ENCODE data around the gene PCBD1.

PCBD1 gene

GRCh38 chr10:70840836-70841235 lies 47.5 kb downstream of the PCBD1 start:
- no peaks in the 10 kb centered on the region for H3K27me3 ChIP-seq
- no peak for DNase-seq
- peaks cover 16% of the 10 kb centered on the region for H3K36me3 ChIP-seq
- no peak overlapping the region for H3K4me3 ChIP-seq (ENCODE audit: low read depth, low read length)
- peaks cover 13% of the 10 kb centered on the region; the same call in 1 of the 2 replicates for H3K4me1 ChIP-seq
- no peaks in the 10 kb centered on the region; the same call in 1 of the 2 replicates for H3K9me3 ChIP-seq
- TF ChIP-seq, protein P1, sequence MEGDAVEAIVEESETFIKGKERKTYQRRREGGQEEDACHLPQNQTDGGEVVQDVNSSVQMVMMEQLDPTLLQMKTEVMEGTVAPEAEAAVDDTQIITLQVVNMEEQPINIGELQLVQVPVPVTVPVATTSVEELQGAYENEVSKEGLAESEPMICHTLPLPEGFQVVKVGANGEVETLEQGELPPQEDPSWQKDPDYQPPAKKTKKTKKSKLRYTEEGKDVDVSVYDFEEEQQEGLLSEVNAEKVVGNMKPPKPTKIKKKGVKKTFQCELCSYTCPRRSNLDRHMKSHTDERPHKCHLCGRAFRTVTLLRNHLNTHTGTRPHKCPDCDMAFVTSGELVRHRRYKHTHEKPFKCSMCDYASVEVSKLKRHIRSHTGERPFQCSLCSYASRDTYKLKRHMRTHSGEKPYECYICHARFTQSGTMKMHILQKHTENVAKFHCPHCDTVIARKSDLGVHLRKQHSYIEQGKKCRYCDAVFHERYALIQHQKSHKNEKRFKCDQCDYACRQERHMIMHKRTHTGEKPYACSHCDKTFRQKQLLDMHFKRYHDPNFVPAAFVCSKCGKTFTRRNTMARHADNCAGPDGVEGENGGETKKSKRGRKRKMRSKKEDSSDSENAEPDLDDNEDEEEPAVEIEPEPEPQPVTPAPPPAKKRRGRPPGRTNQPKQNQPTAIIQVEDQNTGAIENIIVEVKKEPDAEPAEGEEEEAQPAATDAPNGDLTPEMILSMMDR (IDR thresholded peaks at IDR 0.05; ENCODE audit: low read depth, low read length): no peak

GRCh38 chr10:70838270-70838805 lies 50.0 kb downstream of the PCBD1 start:
- no peak for DNase-seq
- TF ChIP-seq, protein P1 (IDR thresholded peaks at IDR 0.05; ENCODE audit: low read depth, low read length): no peak

GRCh38 chr10:70837660-70838059 lies 50.7 kb downstream of the PCBD1 start:
- peaks cover 9% of the 10 kb centered on the region for H3K4me1 ChIP-seq
- no peak for DNase-seq
- no peaks in the 10 kb centered on the region; the same call in 1 of the 2 replicates for H3K9me3 ChIP-seq
- TF ChIP-seq, protein P1 (IDR thresholded peaks at IDR 0.05; ENCODE audit: low read depth, low read length): no peak
- H3K36me3 ChIP-seq: peaks cover 4% of the 10 kb centered on the region
- no peaks in the 10 kb centered on the region for H3K27me3 ChIP-seq
- no peak overlapping the region for H3K4me3 ChIP-seq (ENCODE audit: low read depth, low read length)

More at GRCh38 chr10:70838270-70838805, 50.0 kb downstream of the PCBD1 start:
- no peaks in the 10 kb centered on the region for H3K27me3 ChIP-seq
- H3K36me3 ChIP-seq: peaks cover 4% of the 10 kb centered on the region
- peaks cover 6% of the 10 kb centered on the region; the same call in 1 of the 2 replicates for H3K4me1 ChIP-seq
- no peak overlapping the region for H3K4me3 ChIP-seq (ENCODE audit: low read depth, low read length)
- H3K9me3 ChIP-seq: no peaks in the 10 kb centered on the region

GRCh38 chr10:70836319-70836718 lies 52.0 kb downstream of the PCBD1 start:
- peaks cover 15% of the 10 kb centered on the region for H3K4me1 ChIP-seq
- no peaks in the 10 kb centered on the region; the same call in 1 of the 2 replicates for H3K9me3 ChIP-seq
- H3K27me3 ChIP-seq: no peaks in the 10 kb centered on the region
- TF ChIP-seq, protein P1 (IDR thresholded peaks at IDR 0.05; ENCODE audit: low read depth, low read length): no peak
- DNase-seq: no peak
- no peak overlapping the region for H3K4me3 ChIP-seq (ENCODE audit: low read depth, low read length)
- H3K36me3 ChIP-seq: peaks cover 4% of the 10 kb centered on the region; the same call in 1 of the 2 replicates

- H3K4me3 ChIP-seq (ENCODE audit: low read depth, low read length): no peak overlapping the region
- TF ChIP-seq, protein P1 (IDR thresholded peaks at IDR 0.05; ENCODE audit: low read depth, low read length): no peak
- no peaks in the 10 kb centered on the region for H3K27me3 ChIP-seq
- DNase-seq: no peak
- H3K36me3 ChIP-seq: peaks cover 8% of the 10 kb centered on the region; the same call in 1 of the 2 replicates
- H3K9me3 ChIP-seq: no peaks in the 10 kb centered on the region; the same call in 1 of the 2 replicates
- H3K4me1 ChIP-seq: peaks cover 15% of the 10 kb centered on the region
Measured at GRCh38 chr10:70834441-70835151, 53.8 kb downstream of the PCBD1 start.

GRCh38 chr10:70834021-70834420 lies 54.3 kb downstream of the PCBD1 start:
- H3K27me3 ChIP-seq: no peaks in the 10 kb centered on the region
- DNase-seq: no peak
- H3K36me3 ChIP-seq: peaks cover 8% of the 10 kb centered on the region; the same call in 1 of the 2 replicates
- TF ChIP-seq, protein P1 (IDR thresholded peaks at IDR 0.05; ENCODE audit: low read depth, low read length): no peak
- H3K9me3 ChIP-seq: no peaks in the 10 kb centered on the region; the same call in 1 of the 2 replicates
- H3K4me3 ChIP-seq (ENCODE audit: low read depth, low read length): no peak overlapping the region
- H3K4me1 ChIP-seq: peaks cover 15% of the 10 kb centered on the region
